DOHH2 (cell line): ENCODE measurements around the gene ZNF787.
"Not testable (repeated sequence)": the region's sequence is repeated elsewhere in the genome, so short reads cannot be mapped to it uniquely, and the experiment has no call there.

Experiments used
- H3F3A ChIP-seq: fragments of 200-600 bp; sonication (generic), shearing (Covaris generic); 2 replicates; pipeline ENCODE4 v1.6.0; 2016; ENCODE audit warnings: antibody characterized with exemption, mild to moderate bottlenecking; ENCODE audit not compliant: control insufficient read depth, insufficient read depth
- H3K27ac ChIP-seq: fragments of 200-600 bp; sonication (generic); 2 replicates; pipeline ENCODE4 v1.5.1; 2014; ENCODE audit warnings: low read depth, mild to moderate bottlenecking, low read length, moderate library complexity
- H3K27me3 ChIP-seq: fragments of 200-600 bp; sonication (generic); 2 replicates; pipeline ENCODE4 v1.6.1; 2014; ENCODE audit warnings: mild to moderate bottlenecking, low read length, mixed read lengths; ENCODE audit not compliant: control insufficient read depth
- H3K36me3 ChIP-seq: fragments of 200-600 bp; sonication (generic); 2 replicates; pipeline ENCODE4 v1.6.1; 2014; ENCODE audit warnings: mild to moderate bottlenecking, low read length, moderate library complexity, mixed read lengths; ENCODE audit not compliant: control insufficient read depth
- H3K4me1 ChIP-seq: fragments of 200-600 bp; sonication (generic); 2 replicates; pipeline ENCODE4 v1.6.1; 2014; ENCODE audit warnings: mild to moderate bottlenecking, low read length, mixed read lengths; ENCODE audit not compliant: control insufficient read depth
- H3K4me2 ChIP-seq: fragments of 200-600 bp; sonication (generic); 2 replicates; pipeline ENCODE4 v1.6.0; 2014; ENCODE audit warnings: mild to moderate bottlenecking, low read length, moderate library complexity
- H3K4me3 ChIP-seq: fragments of 200-600 bp; sonication (generic); 2 replicates; pipeline ENCODE4 v1.5.1; 2014; ENCODE audit warnings: mild to moderate bottlenecking, low read length, mixed read lengths
- H3K79me2 ChIP-seq: fragments of 200-600 bp; sonication (generic); 2 replicates; pipeline ENCODE4 v1.6.1; 2014; ENCODE audit warnings: mild to moderate bottlenecking, low read length, mixed read lengths; ENCODE audit not compliant: control insufficient read depth
- H3K9me2 ChIP-seq: fragments of 200-600 bp; sonication (generic); replicated peaks from 2 replicates; pipeline ENCODE4 v1.6.1; 2014; ENCODE audit warnings: mild to moderate bottlenecking, low read length, mixed read lengths; ENCODE audit not compliant: control insufficient read depth
- H3K9me3 ChIP-seq: fragments of 200-600 bp; sonication (generic); 2 replicates; pipeline ENCODE4 v1.6.1; 2014; ENCODE audit warnings: antibody characterized with exemption, low read length, mixed read lengths; ENCODE audit not compliant: control insufficient read depth, insufficient read depth
- H4K20me1 ChIP-seq: fragments of 200-600 bp; sonication (generic); 2 replicates; pipeline ENCODE4 v1.6.0; 2014; ENCODE audit warnings: low read depth, mild to moderate bottlenecking, antibody characterized with exemption, low read length, moderate library complexity; ENCODE audit not compliant: control insufficient read depth, insufficient read depth
- EZH2phosphoT487 ChIP-seq: fragments of 200-600 bp; sonication (generic); IDR thresholded peaks from 2 replicates; pipeline ENCODE4 v1.6.1; 2017; ENCODE audit warnings: borderline replicate concordance, mild to moderate bottlenecking, antibody characterized with exemption, low read length, moderate library complexity, mixed read lengths
- TF ChIP-seq, protein P1 (sequence below): fragments of 200-600 bp; sonication (generic); IDR thresholded peaks from one replicate; pipeline ENCODE4 v1.5.1; 2014; ENCODE audit warnings: antibody characterized with exemption, mild to moderate bottlenecking, low read depth, low read length; ENCODE audit not compliant: poor library complexity, severe bottlenecking

ZNF787 gene

DNA sequence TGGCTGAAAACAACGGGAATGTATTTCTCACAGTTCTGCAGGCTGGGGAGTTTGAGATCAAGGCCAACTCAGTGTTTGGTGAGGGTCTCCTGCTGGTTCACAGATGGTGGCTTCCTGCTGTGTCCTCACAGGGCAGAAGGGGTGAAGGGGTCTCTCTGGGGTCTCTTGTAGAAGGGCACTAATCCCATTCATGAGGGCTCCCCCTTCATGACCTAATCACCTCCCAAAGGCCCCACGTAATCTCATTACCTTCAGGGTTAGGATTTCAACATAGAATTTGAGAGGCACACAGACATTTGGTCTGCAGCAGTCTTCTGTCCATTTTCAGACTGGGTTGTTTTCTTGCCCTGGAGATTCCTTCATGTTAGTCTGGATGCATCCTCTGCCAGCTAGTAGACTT is 31.5 kb upstream of the ZNF787 start:
- TF ChIP-seq EZH2phosphoT487, result no peak
- TF ChIP-seq, protein P1, sequence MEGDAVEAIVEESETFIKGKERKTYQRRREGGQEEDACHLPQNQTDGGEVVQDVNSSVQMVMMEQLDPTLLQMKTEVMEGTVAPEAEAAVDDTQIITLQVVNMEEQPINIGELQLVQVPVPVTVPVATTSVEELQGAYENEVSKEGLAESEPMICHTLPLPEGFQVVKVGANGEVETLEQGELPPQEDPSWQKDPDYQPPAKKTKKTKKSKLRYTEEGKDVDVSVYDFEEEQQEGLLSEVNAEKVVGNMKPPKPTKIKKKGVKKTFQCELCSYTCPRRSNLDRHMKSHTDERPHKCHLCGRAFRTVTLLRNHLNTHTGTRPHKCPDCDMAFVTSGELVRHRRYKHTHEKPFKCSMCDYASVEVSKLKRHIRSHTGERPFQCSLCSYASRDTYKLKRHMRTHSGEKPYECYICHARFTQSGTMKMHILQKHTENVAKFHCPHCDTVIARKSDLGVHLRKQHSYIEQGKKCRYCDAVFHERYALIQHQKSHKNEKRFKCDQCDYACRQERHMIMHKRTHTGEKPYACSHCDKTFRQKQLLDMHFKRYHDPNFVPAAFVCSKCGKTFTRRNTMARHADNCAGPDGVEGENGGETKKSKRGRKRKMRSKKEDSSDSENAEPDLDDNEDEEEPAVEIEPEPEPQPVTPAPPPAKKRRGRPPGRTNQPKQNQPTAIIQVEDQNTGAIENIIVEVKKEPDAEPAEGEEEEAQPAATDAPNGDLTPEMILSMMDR, result no peak
- no peaks in the 10 kb centered on the region for H3F3A ChIP-seq
- no peaks in the 10 kb centered on the region for H3K4me1 ChIP-seq
- no peaks in the 10 kb centered on the region for H3K27me3 ChIP-seq
- H3K9me3 ChIP-seq, result no peaks in the 10 kb centered on the region
- H3K4me3 ChIP-seq, result no peak overlapping the region
- H3K27ac ChIP-seq, result no peak overlapping the region
- no peaks in the 10 kb centered on the region for H4K20me1 ChIP-seq
- H3K9me2 ChIP-seq, result no peaks in the 10 kb centered on the region
- peaks cover 27% of the 10 kb centered on the region for H3K36me3 ChIP-seq
- no peak overlapping the region for H3K4me2 ChIP-seq
- H3K79me2 ChIP-seq, result peaks cover 25% of the 10 kb centered on the region

DNA sequence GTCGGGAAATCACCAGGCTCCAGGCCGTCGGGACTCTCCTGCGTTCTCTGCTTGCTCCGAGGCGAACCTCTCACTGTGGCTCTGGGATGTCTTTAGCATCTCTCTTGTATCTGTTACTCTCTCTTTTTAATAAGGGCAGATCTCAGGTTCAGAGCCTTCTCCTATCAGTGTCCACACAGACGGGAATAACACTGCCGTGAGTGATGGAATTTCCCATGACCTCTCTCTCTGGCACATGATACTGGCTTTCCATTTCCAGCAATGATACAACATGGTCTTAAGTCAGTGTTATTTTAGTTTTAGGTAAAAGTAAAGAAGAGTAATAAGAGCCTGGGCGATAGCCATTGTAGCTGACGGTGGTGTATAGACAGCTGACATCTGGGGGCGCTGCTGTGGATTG is 29.3 kb upstream of the ZNF787 start:
- Histone ChIP-seq H3K27ac (no peak overlapping the region), H3K4me3 (no peak overlapping the region), H3K9me2 (no peaks in the 10 kb centered on the region), H3K4me1 (no peaks in the 10 kb centered on the region), H3K27me3 (no peaks in the 10 kb centered on the region), H3K9me3 (no peaks in the 10 kb centered on the region), H3K79me2 (peaks cover 30% of the 10 kb centered on the region), H3K4me2 (no peak overlapping the region), H3F3A (no peaks in the 10 kb centered on the region), H4K20me1 (no peaks in the 10 kb centered on the region), H3K36me3 (peaks cover 32% of the 10 kb centered on the region)
- TF ChIP-seq, protein P1, result no peak
- no peak for TF ChIP-seq EZH2phosphoT487

DNA sequence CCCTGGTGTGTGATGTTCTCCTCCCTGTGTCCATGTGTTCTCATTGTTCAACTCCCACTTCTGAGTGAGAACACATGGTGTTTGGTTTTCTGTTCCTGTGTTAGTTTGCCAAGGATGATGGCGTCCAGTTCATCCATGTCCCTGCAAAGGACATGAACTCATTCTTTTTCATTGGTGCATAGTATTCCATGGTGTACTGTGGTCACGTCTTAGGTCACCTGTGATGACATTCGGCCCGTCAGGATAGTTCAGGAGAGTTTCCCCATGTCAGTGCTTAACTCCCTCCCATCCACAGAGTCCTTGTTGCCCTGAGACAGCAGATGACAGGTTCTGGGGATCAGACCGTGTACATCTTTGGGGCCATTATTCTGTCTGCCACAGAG is 28.6 kb upstream of the ZNF787 start:
- Histone ChIP-seq H3K36me3 (peaks cover 26% of the 10 kb centered on the region), H3K4me3 (no peak overlapping the region), H4K20me1 (no peaks in the 10 kb centered on the region)

DNA sequence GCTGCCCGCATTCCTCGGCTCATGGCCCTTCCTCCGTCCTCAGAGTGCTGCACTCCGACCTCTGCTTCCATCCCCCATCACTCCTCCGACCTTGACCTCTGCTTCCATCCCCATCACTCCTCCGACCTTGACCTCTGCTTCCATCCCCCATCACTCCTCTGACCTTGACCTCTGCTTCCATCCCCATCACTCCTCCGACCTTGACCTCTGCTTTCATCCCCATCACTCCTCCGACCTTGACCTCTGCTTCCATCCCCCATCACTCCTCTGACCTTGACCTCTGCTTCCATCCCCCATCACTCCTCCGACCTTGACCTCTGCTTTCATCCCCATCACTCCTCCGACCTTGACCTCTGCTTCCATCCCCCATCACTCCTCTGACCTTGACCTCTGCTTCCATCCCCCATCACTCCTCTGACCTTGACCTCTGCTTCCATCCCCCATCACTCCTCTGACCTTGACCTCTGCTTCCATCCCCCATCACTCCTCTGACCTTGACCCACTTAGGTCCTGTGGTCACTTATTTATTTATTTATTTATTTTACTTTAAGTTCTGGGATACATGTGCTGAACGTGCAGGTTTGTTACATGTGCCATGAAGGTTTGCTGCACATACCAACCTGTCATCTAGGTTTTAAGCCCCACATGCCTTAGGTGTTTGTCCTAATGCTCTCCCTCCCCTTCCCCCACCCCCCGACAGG is 28.0 kb upstream of the ZNF787 start:
- not testable (repeated sequence) for H3K27me3 ChIP-seq, H3K4me3 ChIP-seq, H3F3A ChIP-seq, H3K9me3 ChIP-seq, H3K9me2 ChIP-seq, H3K27ac ChIP-seq, H3K4me1 ChIP-seq, H4K20me1 ChIP-seq, H3K4me2 ChIP-seq
- H3K36me3 ChIP-seq, result peaks cover 24% of the 10 kb centered on the region
- peaks cover 40% of the 10 kb centered on the region for H3K79me2 ChIP-seq

More for the DNA sequence above, 28.6 kb upstream of the ZNF787 start:
- Histone ChIP-seq H3K27ac (no peak overlapping the region), H3K4me1 (no peaks in the 10 kb centered on the region), H3K4me2 (no peak overlapping the region), H3K9me2 (no peaks in the 10 kb centered on the region), H3K79me2 (peaks cover 35% of the 10 kb centered on the region), H3K9me3 (no peaks in the 10 kb centered on the region), H3K27me3 (no peaks in the 10 kb centered on the region), H3F3A (no peaks in the 10 kb centered on the region)
- TF ChIP-seq, protein P1, result no peak
- TF ChIP-seq EZH2phosphoT487, result no peak
